Inflammatory macrophage (primary cell): ENCODE results near the gene AP1S2.

ENCODE experiments used
- DNase-seq, 2 donors: peaks; one replicate each; pipeline ENCODE4 v3.0.0-alpha.2; 2020 to 2022

The AP1S2 gene

DNA sequence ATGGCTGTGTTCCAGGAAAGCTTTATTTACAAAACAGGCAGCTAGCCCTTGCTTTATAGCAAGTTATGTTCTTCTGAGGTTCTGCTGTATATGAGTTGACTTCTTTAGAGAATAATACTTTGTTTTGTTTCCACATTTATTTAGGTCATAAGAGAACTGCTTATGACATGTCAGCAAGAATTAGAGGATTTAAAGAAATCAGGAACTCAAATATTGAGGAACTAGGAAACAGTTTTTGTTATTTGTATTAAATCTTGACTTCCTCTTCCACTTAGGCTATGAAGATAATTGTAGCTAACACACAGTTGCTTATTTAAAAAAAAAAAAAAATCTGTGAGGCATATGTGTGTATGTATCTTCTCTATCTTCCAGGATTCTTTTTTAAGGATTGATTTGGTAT lies 50.0 kb downstream of the AP1S2 start:
- peak; percentile 3 to 87 for DNase-seq

- no peak for DNase-seq
Measured at GRCh38 chrX:15797707-15798106, 56.9 kb downstream of the AP1S2 start.

DNA sequence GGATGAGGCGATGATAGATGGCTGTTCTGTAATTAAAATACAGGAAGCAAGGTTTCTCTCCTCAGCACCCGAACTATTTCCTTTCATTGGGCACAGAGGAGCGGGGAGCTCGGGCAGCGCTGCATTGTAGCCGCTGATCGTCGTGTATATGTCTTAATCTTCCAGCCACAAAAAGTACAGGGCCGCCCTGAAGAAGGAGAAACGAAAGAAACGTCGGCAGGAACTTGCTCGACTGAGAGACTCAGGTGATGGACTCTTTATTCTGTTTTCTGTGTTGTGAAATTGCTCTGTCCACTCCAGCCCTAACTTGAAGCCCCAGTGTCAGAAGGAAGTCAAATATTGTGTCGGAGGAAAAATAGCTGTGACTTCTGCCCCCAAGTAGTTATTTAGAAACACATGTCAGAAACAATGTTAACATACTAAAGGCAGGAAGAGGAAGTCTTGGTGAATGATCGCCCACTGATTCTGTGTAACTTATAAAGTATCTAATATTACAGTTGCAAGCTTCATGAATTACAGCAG lies 63.8 kb downstream of the AP1S2 start:
- DNase-seq = peak; percentile 63 to 84

DNA sequence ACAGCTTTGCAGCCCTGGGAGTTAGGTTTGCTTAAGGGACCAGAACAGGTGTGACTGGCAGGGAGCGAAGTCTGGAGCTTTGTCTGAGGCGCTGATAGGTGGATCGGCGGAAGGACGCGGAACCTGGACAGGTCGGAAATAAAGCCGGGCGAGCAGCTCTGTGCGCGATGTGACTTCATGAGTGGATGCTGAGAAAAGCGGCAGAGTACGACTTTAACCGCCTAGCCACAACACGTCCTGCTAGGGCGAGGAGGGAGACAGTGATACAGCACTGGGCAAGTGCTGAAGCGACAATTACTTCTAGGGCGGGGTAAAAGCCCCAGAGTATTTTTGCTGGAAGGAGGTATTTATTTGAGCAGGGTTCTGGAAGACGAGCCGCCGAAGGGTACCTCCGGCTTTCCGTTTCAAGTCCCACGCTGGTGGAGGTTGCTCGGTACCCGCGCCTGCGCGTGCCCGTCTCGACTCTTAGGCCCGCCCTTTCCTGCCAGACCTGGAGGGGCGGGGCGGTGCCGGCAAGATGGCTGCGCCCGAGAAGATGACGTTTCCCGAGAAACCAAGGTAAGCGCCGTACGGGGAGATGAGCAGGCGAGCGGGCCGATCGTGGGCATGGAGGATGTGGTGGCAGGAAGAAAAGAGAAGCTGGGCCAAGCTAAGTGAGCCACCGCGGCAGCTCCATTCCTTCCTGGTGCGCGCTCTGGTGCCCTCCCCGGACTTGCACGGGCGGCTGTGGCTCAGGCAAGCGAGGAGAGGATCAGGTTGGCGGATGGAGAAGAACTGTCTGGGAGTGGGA lies 64.4 kb downstream of the AP1S2 start, which contains the start of gene ZRSR2:
Gene ZRSR2 (plus strand): TSS at position 506 of the 790 bp plus-strand sequence. CDS start 12 bp downstream, at position 518.
- peak; percentile 65 to 78 for DNase-seq

DNA sequence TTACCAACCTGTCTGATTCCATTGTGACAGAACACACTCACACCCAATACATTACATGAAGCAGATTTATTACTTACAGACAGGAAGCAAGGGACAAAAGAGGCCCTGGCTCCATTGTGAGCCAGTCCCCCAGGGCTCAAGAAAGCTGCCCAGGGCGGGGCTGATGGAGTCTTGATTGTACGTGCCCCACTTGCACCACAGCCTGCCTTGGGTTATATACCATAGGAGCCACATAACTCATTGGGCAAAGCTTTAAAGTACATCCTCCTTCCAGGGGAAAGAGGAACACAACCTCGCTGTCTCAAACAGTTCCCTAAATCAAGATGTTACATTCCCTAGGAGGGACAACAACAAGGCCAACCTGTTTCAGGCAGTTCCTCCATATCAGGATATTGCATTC lies 67.7 kb downstream of the AP1S2 start:
- peak; percentile 70 to 74 for DNase-seq

- DNase-seq = peak in 1 of 2 donors; percentile 56
Measured at GRCh38 chrX:15785176-15785750, 69.3 kb downstream of the AP1S2 start.

GRCh38 chrX:15781961-15782699 lies 72.5 kb downstream of the AP1S2 start:
- peak in 1 of 2 donors; percentile 21 for DNase-seq
